Heart left ventricle (tissue), 13 donors: ENCODE results near the gene MRPL4.

Source experiments
- POLR2A ChIP-seq, 2 donors: fragments of 450-650 bp; IDR thresholded peaks; one replicate each; pipeline ENCODE4 v1.6.1; 2017; ENCODE audit warnings: antibody characterized with exemption in 2 of 2, mild to moderate bottlenecking in 2 of 2, moderate library complexity in 2 of 2
- TF ChIP-seq, protein P1 (sequence below), 12 donors: fragments of 200-600 bp; sonication (generic) in 4 of 12; IDR thresholded peaks; one replicate each; pipeline versions ENCODE4 v1.5.0 to v1.8.0; 2018 to 2022; ENCODE audit warnings: antibody characterized with exemption in 12 of 12, mild to moderate bottlenecking in 5 of 12
- donor health status: ischemic (EF 13 %, LVEDD 7.1; RV severe dilation, severe dysfunction).
- donor health status: DM: no; HTN: yes; CAD: no.
- donor health status: DM: no; HTN: no; CAD: no.
- donor health status: ischemic (EF 25% LVEDD 6.9; RV normal size, moderate dysfunction).
- donor health status: ischemic (EF 25% LVEDD 5.7; RV mildly dilated, moderate dysfunction).
- donor health status: ischemic (EF 35%, LVEDD 5.7; RV mildly dilated, moderate dysfunction).
- donor health status: nonischemic (EF 11% LVEDD 7.7; RV severe dilation, severe dysfunction).
- donor health status: DM: yes; HTN: yes; CAD: no.
- donor health status: PGD.
- donor health status: ischemic (EF 29% LVEDD 5.4; RV normal size, mild dysfunction).
- donor health status: nonischemic (EF 23%, LVEDD 6.1; RV moderate dilation, normal function).

DNA sequence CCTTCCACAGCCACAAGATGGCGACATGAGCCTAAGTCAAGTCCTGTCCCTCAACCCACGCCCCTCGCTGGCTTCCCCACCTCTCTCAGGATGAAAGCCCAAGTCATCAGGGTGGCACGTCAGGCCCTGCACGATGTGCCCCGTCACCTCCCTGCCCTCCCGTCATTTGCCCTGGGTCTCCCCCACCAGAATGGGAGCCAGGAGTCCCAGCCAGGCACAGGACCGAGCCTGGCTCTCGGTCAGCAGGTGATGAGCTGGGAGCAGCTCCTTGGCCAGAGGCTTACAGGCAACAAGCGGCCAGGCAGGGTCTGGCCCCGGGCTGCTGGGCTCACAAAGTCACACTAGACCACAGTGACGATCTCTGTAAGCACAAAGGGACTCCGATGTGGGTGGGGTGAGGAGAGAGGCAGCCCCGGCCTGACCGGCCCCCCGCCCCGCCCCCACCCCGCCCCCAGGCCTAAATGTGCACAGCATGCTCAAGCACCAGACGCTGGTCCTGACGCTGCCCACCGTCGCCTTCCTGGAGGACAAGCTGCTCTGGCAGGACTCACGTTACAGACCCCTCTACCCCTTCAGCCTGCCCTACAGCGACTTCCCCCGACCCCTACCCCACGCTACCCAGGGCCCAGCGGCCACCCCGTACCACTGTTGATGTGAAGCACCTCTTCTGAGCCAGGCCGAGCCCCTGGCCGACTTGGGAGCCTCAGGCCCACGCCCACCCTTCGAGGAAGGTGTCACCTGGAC, 7.3 kb downstream of the MRPL4 start:
- TF ChIP-seq, protein P1, sequence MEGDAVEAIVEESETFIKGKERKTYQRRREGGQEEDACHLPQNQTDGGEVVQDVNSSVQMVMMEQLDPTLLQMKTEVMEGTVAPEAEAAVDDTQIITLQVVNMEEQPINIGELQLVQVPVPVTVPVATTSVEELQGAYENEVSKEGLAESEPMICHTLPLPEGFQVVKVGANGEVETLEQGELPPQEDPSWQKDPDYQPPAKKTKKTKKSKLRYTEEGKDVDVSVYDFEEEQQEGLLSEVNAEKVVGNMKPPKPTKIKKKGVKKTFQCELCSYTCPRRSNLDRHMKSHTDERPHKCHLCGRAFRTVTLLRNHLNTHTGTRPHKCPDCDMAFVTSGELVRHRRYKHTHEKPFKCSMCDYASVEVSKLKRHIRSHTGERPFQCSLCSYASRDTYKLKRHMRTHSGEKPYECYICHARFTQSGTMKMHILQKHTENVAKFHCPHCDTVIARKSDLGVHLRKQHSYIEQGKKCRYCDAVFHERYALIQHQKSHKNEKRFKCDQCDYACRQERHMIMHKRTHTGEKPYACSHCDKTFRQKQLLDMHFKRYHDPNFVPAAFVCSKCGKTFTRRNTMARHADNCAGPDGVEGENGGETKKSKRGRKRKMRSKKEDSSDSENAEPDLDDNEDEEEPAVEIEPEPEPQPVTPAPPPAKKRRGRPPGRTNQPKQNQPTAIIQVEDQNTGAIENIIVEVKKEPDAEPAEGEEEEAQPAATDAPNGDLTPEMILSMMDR (IDR thresholded peaks at IDR 0.05): peak; percentile 55 to 79 (median 73)
- no peak for TF ChIP-seq POLR2A (IDR thresholded peaks at IDR 0.05)
